Measurements from ENCODE around the gene PI4KA.

The PI4KA gene

GRCh38 chr22:20882855-20883254 is 24.2 kb upstream of the PI4KA start:
- no peak for TF ChIP-seq CTCF (IDR thresholded peaks at IDR 0.05; ENCODE audit: low read depth, low read length)
- no peaks in the 10 kb centered on the region for H3K27me3 ChIP-seq (ENCODE audit: insufficient read depth, low read depth, severe bottlenecking)
- H3K27ac ChIP-seq = no peak overlapping the region
- no peak overlapping the region for H3K4me3 ChIP-seq (ENCODE audit: low read depth, low read length)
- H3K36me3 ChIP-seq = peaks cover 53% of the 10 kb centered on the region
- no peaks in the 10 kb centered on the region for H3K9me3 ChIP-seq (ENCODE audit: severe bottlenecking)
- no peak for DNase-seq

- Histone ChIP-seq H3K27ac (no peak overlapping the region), H3K27me3 (ENCODE audit: insufficient read depth, low read depth, severe bottlenecking) (no peaks in the 10 kb centered on the region), H3K36me3 (peaks cover 54% of the 10 kb centered on the region), H3K9me3 (ENCODE audit: severe bottlenecking) (no peaks in the 10 kb centered on the region), H3K4me3 (ENCODE audit: low read depth, low read length) (no peak overlapping the region)
- no peak for TF ChIP-seq CTCF (IDR thresholded peaks at IDR 0.05; ENCODE audit: low read depth, low read length)
- DNase-seq = no peak
Observed at GRCh38 chr22:20881869-20882815, 23.5 kb upstream of the PI4KA start.

DNA sequence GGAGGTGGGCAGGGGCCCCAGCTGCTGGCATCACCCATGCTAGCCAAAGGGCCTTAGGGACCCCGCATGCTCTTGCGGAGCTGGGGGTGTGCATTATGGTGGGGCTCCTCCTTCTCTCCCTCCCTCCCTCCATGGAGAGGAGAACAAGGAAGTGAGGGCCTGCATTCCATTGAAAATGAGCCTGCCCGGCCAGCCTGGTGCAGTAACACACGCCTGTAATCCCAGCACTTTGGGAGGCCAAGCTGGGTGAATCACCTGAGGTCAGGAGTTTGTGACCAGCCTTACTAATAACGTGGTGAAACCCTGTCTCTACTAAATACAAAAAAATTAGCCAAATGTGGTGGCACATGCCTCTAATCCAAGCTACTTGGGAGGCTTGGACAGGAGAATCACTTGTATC is 22.6 kb upstream of the PI4KA start:
- no peaks in the 10 kb centered on the region for H3K9me3 ChIP-seq (ENCODE audit: severe bottlenecking)
- no peak overlapping the region for H3K27ac ChIP-seq
- DNase-seq = no peak
- TF ChIP-seq CTCF (IDR thresholded peaks at IDR 0.05; ENCODE audit: low read depth, low read length) = no peak
- H3K36me3 ChIP-seq = peaks cover 52% of the 10 kb centered on the region
- no peak overlapping the region for H3K4me3 ChIP-seq (ENCODE audit: low read depth, low read length)
- no peaks in the 10 kb centered on the region for H3K27me3 ChIP-seq (ENCODE audit: insufficient read depth, low read depth, severe bottlenecking)

DNA sequence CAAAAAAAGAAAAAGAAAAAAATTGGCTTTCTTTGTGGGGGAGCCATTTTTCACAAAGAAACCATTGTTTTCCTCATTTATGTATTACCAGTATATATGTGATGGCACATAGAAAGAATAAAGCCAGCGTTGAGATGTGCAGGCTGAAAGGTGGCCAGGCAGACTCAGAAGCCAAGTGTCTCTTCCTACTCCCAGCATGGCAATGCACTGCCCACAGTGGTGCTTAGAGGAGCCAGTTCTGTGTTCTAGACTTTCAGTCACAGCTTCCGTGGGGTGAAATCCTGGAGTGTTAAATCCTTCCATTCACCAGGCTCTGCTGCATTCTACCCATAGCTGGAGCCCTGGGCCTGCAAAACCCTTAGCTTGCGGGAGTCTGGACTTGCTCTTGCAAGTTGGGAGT is 19.1 kb upstream of the PI4KA start:
- H3K4me3 ChIP-seq (ENCODE audit: low read depth, low read length) = no peak overlapping the region
- H3K27ac ChIP-seq = no peak overlapping the region
- no peak for TF ChIP-seq CTCF (IDR thresholded peaks at IDR 0.05; ENCODE audit: low read depth, low read length)
- peaks cover 40% of the 10 kb centered on the region for H3K36me3 ChIP-seq
- DNase-seq = no peak
- no peaks in the 10 kb centered on the region for H3K27me3 ChIP-seq (ENCODE audit: insufficient read depth, low read depth, severe bottlenecking)
- H3K9me3 ChIP-seq (ENCODE audit: severe bottlenecking) = no peaks in the 10 kb centered on the region

GRCh38 chr22:20875296-20875695 is 16.7 kb upstream of the PI4KA start:
- H3K27me3 ChIP-seq (ENCODE audit: insufficient read depth, low read depth, severe bottlenecking) = no peaks in the 10 kb centered on the region
- no peak overlapping the region for H3K4me3 ChIP-seq (ENCODE audit: low read depth, low read length)
- H3K27ac ChIP-seq = no peak overlapping the region
- no peaks in the 10 kb centered on the region for H3K9me3 ChIP-seq (ENCODE audit: severe bottlenecking)
- peaks cover 34% of the 10 kb centered on the region for H3K36me3 ChIP-seq
- DNase-seq = no peak
- no peak for TF ChIP-seq CTCF (IDR thresholded peaks at IDR 0.05; ENCODE audit: low read depth, low read length)

All from WERI-Rb-1 (cell line).